Measurements from ENCODE around the gene CLDN16.

CLDN16 gene

GRCh38 chr3:190381441-190381840 is 6.5 kb upstream of the CLDN16 start:
- no peak for DNase-seq

DNA sequence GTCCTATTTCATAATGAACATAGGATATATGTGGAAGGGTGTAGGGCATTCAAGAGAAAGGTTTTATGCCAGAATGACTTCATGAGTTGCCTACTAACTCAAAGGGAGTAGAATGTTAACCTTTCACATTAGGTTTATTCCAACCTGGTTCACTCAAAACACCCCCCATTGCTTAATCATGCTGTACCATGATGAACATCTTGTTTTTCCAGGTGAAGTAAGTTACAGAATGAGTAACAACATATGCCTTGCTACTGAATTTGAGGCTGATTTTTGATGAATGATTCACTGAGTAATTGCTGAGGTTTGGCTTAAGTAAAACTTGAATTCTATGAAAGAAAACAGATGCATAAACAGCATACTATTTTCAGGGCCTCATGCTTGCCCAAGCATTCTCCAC is 5.9 kb upstream of the CLDN16 start:
- DNase-seq: no peak

GRCh38 chr3:190384309-190384756 is 3.6 kb upstream of the CLDN16 start:
- no peak for DNase-seq

DNA sequence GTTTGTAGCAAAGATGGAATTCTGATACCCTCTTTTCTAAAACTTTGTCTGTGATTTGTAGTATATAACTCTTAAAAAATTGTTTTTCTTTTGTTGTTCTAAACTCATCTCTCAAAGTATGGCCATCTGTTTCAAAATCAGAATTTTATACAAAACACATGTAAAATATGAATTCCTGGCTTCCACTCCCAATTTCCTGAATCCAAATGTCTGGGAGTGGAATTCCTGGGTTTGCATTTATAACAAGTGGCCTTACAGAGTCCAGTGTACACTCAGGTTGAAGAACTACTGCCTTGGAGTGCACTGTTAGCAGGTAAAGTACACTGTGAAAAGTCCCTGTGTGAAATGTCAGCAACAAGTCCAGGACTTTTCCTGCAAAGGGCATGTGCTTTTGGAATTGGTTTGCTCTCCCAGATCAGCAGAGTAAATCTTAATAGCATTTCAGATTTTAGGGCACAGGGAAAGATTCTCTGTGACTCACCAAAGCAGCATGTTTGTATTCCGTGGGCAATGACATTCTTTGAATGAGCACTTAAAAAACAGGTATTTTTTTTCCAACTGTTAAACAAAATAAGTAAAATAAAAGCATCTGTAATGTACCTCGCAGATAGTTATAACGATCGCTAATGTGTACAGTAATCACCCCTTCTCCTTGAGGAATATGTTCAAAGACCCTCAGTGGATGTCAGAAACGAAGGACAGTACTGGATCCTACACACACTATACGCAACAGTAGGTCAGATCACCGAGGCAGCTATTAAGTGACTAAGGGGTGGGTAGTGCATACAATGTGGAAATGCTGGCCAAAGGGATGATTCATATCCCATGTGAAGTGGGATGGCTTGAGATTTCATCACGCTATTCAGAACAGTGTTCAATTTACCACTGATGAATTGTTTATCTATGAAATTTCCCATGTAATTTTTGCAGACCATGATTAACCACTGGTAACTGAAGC is 2.0 kb upstream of the CLDN16 start:
- DNase-seq: no peak

DNA sequence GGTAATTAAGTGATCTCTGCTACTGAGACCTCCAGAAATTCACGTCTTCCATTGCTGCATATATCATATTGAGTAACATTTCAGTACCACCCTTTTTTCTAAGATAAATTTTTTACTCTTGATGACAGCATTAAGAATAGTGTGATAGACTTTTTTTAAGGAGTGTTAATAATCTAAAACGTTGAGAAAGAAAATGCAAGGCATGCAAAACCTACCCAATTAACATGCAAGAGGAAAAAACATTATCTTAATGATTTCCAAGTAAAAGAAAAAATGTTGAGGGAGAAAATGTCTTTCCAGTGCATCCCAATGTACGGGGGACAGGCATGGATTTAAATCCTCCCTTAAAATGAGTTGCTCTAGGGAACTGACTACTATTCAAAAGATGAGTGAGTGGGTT is 740 bp downstream of the CLDN16 start:
- no peak for DNase-seq

GRCh38 chr3:190396001-190396400 is 8.0 kb downstream of the CLDN16 start:
- DNase-seq: no peak

GRCh38 chr3:190397889-190398288 is 9.9 kb downstream of the CLDN16 start:
- DNase-seq: no peak

DNA sequence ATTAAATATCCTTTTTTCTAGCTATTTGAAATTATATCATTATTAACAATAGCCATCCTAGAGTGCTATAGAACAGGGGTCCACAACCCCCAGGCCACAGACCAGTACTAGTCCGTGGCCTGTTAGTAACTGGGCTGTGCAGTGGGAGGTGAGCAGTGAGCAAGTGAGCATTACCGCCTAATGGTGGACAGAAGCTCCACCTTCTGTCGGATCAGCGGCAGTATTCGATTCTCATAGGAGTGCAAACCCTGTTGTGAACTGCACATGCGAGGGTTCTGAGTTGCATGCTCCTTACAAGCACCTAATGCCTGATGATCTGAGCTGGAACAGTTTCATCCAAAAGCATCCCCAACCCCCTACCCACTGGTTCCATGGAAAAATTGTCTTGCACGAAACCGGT is 11.7 kb downstream of the CLDN16 start:
- no peak for DNase-seq

DNA sequence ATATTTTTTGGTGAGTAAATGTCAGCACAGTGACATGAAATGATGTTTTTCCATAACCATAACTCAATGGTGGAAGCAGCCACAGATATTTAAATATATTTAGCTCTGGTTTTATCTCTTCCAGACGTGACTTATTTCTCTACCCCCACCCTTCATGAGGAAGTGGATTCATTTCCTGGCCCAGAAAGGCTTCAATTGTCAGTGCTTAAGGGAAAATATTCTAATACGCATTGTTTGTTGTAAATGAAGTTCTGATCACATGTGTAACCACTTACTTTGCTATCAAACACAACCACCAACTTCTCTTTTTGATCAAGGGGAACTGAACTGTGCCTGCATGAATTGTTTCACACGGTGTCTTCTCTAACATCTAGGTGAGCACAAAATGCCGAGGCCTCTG is 14.0 kb downstream of the CLDN16 start:
- no peak for DNase-seq

GRCh38 chr3:190404715-190405114 is 16.8 kb downstream of the CLDN16 start:
- no peak for DNase-seq

- no peak for DNase-seq
These were observed 26.3 kb downstream of the CLDN16 start for GRCh38 chr3:190414297-190414696.

DNA sequence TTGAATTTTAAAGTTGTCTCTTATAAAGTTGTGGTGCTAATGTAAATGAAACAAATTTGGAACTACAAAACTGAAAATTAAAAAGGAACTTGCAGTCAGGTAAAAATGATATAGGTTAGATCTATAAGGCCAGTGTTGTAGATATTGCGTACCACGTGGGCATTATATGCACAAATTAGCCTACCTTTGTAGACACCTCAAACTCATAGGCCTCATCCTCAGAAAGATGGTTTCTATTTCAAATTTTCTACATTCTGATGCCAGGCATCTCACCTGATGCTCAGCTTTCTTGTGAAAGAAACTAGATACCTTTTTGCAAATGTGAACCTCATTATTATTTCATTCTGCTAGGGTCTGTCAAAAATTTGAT is 36.1 kb downstream of the CLDN16 start:
- no peak for DNase-seq

GRCh38 chr3:190424478-190425439 is 36.8 kb downstream of the CLDN16 start:
- DNase-seq: peak; percentile 69

- no peak for DNase-seq
These were observed 37.9 kb downstream of the CLDN16 start for GRCh38 chr3:190425833-190426232.

GRCh38 chr3:190426806-190427507 is 39.0 kb downstream of the CLDN16 start:
- no peak for DNase-seq

DNA sequence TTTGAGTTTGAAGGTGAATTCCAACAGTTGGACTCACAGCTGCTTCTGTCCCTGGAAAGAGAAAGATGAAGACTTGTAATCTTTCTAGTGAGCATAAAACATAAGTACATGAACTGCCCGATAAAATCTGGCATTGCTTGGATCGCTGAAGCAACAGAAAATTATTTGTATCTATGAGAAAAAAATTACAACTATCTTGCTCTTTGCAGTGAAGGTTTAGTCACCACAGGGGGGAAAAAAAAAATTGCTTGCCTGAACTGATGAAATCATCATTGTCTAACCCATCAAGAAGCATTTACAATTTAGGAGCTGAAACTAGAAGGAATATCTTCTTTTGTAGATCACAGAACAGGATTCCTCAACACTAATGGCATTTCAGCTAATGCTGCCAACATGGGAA is 41.7 kb downstream of the CLDN16 start:
- DNase-seq: no peak

GRCh38 chr3:190430906-190431305 is 42.9 kb downstream of the CLDN16 start:
- DNase-seq: no peak

- DNase-seq: no peak
These were observed 44.3 kb downstream of the CLDN16 start for GRCh38 chr3:190432216-190432615.

DNA sequence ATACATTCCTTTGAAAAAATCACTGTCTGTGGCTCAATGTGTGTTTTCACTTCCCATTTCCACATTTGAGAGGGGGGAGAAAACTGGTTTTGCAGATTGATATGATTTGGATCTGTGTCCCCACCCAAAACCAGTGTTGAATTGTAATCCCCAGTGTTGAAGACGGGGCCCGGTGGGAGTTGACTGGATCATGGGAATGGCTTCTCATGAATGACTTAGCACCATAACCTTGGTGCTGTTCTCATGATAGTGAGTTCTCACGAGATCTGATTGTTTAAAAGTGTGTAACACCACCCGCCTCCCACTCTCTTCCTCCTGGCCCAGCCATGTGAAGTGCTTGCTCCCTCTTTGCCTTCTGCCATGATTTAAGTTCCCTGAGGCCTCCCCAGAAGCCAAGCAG is 45.7 kb downstream of the CLDN16 start:
- DNase-seq: no peak

DNA sequence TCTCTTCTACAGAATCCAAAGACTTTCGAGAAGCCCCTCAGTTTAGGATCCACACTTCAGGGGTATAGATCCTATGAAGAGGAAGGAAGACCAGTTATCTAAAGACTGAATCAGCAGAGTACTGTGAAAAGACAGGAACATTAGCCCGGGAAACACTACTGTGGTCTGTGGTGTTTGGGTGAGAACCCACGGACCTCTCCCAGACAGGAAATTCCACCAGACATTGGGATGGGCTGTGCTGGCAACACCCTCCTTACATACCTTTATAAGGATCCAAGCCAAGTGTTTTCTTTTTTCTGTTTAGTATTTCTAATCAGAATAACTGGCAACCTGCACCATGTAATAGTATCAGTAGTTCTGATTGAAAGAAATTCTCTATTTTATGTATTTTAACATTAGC is 47.7 kb downstream of the CLDN16 start:
- no peak for DNase-seq

DNA sequence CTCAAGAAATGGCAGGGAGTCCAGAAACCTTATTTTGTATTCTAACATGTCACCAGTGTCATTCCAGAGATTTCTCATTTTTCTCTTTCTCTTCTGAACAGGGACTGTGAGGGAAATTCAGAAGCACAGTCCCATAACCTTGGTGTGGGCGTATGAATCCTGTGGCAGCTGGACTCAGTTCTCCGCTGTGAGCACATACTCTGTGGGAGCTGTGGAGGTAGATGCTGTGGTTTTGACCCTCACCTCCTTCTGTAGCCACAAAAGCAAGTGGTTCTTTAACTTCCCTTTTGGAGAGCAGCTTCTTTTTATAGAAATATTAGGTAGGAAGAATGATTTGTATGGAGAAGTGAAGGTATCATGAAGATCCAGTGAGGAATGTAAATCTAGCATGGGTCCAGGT is 48.4 kb downstream of the CLDN16 start:
- no peak for DNase-seq

DNA sequence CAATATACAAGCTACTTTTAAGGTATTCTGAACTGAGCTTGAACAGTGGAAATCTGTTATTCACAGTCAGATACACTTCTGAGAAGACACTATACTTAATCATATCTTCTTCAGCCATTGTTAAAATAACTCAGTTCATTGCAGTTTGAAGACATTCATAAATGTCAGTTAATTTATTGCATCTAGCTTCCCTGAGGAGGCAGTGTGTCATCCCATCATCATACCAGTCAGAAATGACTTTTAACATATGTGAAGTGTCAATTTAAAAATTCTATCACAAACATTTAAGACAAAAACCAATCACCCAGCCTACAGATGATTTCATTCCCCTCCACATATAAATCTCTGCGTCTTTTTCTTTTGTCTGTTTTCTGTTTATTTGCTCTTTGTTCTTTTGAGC is 54.3 kb downstream of the CLDN16 start:
- DNase-seq: no peak

DNA sequence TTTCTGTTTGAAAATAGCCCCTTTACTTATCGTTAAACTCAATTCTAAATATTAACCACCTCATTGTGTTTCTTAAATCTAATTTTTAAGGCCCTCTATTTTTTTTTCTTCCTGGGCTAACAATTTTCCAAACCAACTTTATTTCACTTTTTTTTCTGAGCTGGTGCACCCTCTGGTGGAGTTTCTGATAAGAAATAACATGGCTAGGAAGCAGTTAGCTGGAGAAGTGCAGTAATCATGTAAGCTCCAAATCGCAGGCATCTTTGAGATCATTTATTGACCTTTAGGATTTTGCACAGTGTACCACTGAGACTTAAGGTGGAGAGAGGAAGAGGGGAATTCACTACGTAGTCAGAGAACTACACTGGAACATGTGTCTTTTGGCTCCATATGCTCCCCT is 55.3 kb downstream of the CLDN16 start:
- DNase-seq: no peak
